Muscle layer of colon (tissue), 2 donors: ENCODE measurements around the gene GPAT3.

ENCODE experiments used
- H3K27ac ChIP-seq: one replicate; pipeline ENCODE4 v1.7.0; 2013; ENCODE audit warnings: low read depth, mild to moderate bottlenecking, low read length, moderate library complexity
- H3K27me3 ChIP-seq, 2 donors: one replicate each; pipeline ENCODE4 v1.7.0; 2013; ENCODE audit warnings: low read length in 2 of 2, mild to moderate bottlenecking in 2 of 2; ENCODE audit not compliant: insufficient read depth in 2 of 2, control insufficient read depth in 1 of 2
- H3K36me3 ChIP-seq: one replicate; pipeline ENCODE4 v1.7.0; 2013; ENCODE audit warnings: mild to moderate bottlenecking, low read length; ENCODE audit not compliant: insufficient read depth
- H3K4me1 ChIP-seq: one replicate; pipeline ENCODE4 v1.7.0; 2013; ENCODE audit warnings: mild to moderate bottlenecking, low read length; ENCODE audit not compliant: insufficient read depth
- H3K4me3 ChIP-seq, 2 donors: one replicate each; pipeline ENCODE4 v1.7.0; 2013; ENCODE audit warnings: low read length in 2 of 2, low read depth in 1 of 2, mild to moderate bottlenecking in 1 of 2, moderate library complexity in 1 of 2
- H3K9ac ChIP-seq: one replicate; pipeline ENCODE4 v1.7.0; 2013; ENCODE audit warnings: low read length
- H3K9me3 ChIP-seq: one replicate; pipeline ENCODE4 v1.7.0; 2013; ENCODE audit warnings: mild to moderate bottlenecking, low read length
- donor health status: abdominal sarcoma.
- donor health status: Adenocarcinoma of cecum.

GPAT3 gene

GRCh38 chr4:83626245-83626836, 90.4 kb downstream of the GPAT3 start:
- Histone ChIP-seq H3K36me3 (no peaks in the 10 kb centered on the region), H3K27ac (peak overlapping the region; percentile 42), H3K9ac (no peak overlapping the region), H3K27me3 (no peaks in the 10 kb centered on the region), H3K9me3 (no peaks in the 10 kb centered on the region), H3K4me1 (peaks cover 36% of the 10 kb centered on the region), H3K4me3 (no peak overlapping the region)

DNA sequence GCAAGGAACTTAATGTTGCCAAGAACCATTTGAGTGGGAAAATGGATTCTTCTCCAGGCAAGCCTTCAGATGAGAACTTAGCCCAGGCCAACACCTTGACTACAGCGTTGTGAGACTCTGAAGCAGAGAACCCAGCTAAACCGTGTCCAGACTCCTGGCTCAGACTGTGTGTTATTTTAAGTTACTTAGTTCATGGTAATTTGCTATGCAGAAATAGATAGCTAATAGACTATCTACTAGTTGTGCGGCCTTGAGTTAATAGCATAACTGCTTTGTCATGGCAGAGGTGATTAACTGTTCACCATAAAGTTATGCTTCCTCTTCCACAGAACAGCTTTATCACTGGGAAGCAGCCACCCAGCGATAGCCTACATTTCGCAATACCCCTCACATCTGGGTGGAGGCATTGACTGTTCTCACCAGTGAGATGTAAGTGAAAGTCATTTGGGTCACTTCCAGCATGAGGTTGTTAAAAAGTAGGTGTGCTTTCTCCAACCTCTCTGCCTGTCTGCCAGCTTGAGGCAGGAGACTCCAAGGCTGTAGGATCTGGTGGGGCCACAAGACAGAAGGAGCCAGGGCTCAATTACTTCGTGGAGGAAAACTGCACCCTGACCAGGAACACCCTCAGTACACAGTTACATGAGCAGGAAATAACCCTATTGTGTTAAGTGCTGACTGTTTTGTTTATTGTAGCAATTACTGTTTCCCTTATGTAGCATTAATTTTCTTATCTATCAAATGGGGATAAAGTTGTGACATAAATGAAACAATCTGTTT, 94.2 kb downstream of the GPAT3 start:
- H3K9ac ChIP-seq, result no peak overlapping the region
- H3K9me3 ChIP-seq, result no peaks in the 10 kb centered on the region
- no peak overlapping the region for H3K27ac ChIP-seq
- no peak overlapping the region for H3K4me3 ChIP-seq
- no peaks in the 10 kb centered on the region for H3K27me3 ChIP-seq
- no peaks in the 10 kb centered on the region for H3K36me3 ChIP-seq
- H3K4me1 ChIP-seq, result peaks cover 50% of the 10 kb centered on the region

DNA sequence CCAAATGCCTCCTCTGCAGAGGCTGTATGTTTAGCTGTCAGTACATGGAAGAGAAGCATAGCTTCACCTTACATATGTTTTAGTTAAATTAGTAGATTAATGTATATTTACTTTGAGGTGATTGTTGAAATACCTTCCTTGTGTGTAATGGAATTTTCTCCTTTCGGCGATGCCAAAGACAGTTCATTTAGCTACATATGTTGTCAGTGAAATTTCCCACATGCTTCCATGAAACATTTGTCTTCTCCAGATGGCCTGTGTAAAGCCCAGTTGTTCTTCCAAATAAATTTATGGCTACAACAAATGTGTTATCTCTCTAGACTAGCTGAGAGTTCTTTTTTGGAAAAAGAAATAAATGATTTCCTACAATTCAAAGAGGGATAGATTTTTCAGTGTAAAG, 95.2 kb downstream of the GPAT3 start:
- Histone ChIP-seq H3K4me1 (peaks cover 41% of the 10 kb centered on the region), H3K9ac (no peak overlapping the region), H3K27ac (peak overlapping the region; percentile 16)

GRCh38 chr4:83636930-83637329, 101.0 kb downstream of the GPAT3 start:
- no peaks in the 10 kb centered on the region for H3K9me3 ChIP-seq
- no peak overlapping the region for H3K4me3 ChIP-seq
- no peak overlapping the region for H3K27ac ChIP-seq
- H3K36me3 ChIP-seq, result no peaks in the 10 kb centered on the region
- no peaks in the 10 kb centered on the region for H3K27me3 ChIP-seq
- no peak overlapping the region for H3K9ac ChIP-seq
- H3K4me1 ChIP-seq, result peaks cover 24% of the 10 kb centered on the region

More for the DNA sequence above, 95.2 kb downstream of the GPAT3 start:
- no peaks in the 10 kb centered on the region for H3K27me3 ChIP-seq
- H3K36me3 ChIP-seq, result no peaks in the 10 kb centered on the region
- no peak overlapping the region for H3K4me3 ChIP-seq
- no peaks in the 10 kb centered on the region for H3K9me3 ChIP-seq

- Histone ChIP-seq H3K9ac (no peak overlapping the region), H3K4me1 (peaks cover 13% of the 10 kb centered on the region), H3K27me3 (no peaks in the 10 kb centered on the region), H3K36me3 (no peaks in the 10 kb centered on the region), H3K4me3 (no peak overlapping the region), H3K27ac (no peak overlapping the region), H3K9me3 (no peaks in the 10 kb centered on the region)
These were observed 104.1 kb downstream of the GPAT3 start for GRCh38 chr4:83639849-83640493.

DNA sequence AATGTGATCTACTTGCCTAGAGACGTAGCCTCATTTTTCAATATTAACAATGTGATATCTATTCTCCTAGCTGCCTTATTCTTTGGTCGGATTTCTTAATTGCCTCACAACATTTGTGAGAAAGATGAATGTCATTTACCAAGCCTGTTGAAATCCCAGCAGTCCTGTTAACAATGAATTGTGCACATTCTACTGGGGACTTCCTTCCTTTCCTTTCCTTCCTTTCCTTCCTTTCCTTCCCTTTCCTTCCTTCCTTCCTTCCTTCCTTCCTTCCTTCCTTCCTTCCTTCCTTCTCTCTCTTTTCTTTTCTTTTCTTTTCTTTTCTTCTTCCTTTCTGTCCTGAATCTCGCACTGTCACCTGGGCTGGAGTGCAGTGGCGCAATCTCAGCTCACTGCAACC, 107.1 kb downstream of the GPAT3 start:
- no peaks in the 10 kb centered on the region for H3K9me3 ChIP-seq
- peaks cover 13% of the 10 kb centered on the region for H3K4me1 ChIP-seq
- no peaks in the 10 kb centered on the region for H3K27me3 ChIP-seq
- H3K27ac ChIP-seq, result no peak overlapping the region
- no peak overlapping the region for H3K9ac ChIP-seq
- H3K4me3 ChIP-seq, result no peak overlapping the region
- no peaks in the 10 kb centered on the region for H3K36me3 ChIP-seq

GRCh38 chr4:83644677-83645659, 109.1 kb downstream of the GPAT3 start:
- Histone ChIP-seq H3K36me3 (no peaks in the 10 kb centered on the region), H3K9ac (no peak overlapping the region), H3K27ac (no peak overlapping the region), H3K27me3 (no peaks in the 10 kb centered on the region), H3K4me3 (no peak overlapping the region), H3K4me1 (peaks cover 1% of the 10 kb centered on the region), H3K9me3 (no peaks in the 10 kb centered on the region)

- no peak overlapping the region for H3K4me3 ChIP-seq
- H3K36me3 ChIP-seq, result no peaks in the 10 kb centered on the region
- no peak overlapping the region for H3K9ac ChIP-seq
- H3K4me1 ChIP-seq, result no peaks in the 10 kb centered on the region
- no peaks in the 10 kb centered on the region for H3K9me3 ChIP-seq
- no peak overlapping the region for H3K27ac ChIP-seq
- H3K27me3 ChIP-seq, result no peaks in the 10 kb centered on the region
These were observed 110.8 kb downstream of the GPAT3 start for GRCh38 chr4:83646538-83647239.

GRCh38 chr4:83651846-83652245, 115.9 kb downstream of the GPAT3 start:
- Histone ChIP-seq H3K36me3 (no peaks in the 10 kb centered on the region), H3K9ac (no peak overlapping the region), H3K4me1 (no peaks in the 10 kb centered on the region), H3K27me3 (no peaks in the 10 kb centered on the region), H3K27ac (no peak overlapping the region), H3K9me3 (no peaks in the 10 kb centered on the region), H3K4me3 (no peak overlapping the region)
